Colonic mucosa (tissue), 4 donors: Measurements from ENCODE around the gene SLIT3. TPM values are rescaled to one million over a fixed set of nuclear protein-coding genes. Genes with fewer than 3 reads are reported as not detected.
A peak's percentile ranks its signal among the peaks of the same experiment; 100 is the strongest.

Experiments used
- DNase-seq: peaks from one replicate; pipeline ENCODE4 v3.0.0-alpha.2; 2020
- H3K27ac ChIP-seq: fragments of 200-600 bp; one replicate; pipeline ENCODE4 v1.8.0; 2021
- H3K27me3 ChIP-seq: fragments of 200-600 bp; one replicate; pipeline ENCODE4 v1.8.0; 2021
- H3K36me3 ChIP-seq: fragments of 200-600 bp; one replicate; pipeline ENCODE4 v1.8.0; 2021
- H3K4me1 ChIP-seq: fragments of 200-600 bp; one replicate; pipeline ENCODE4 v1.8.0; 2021; ENCODE audit warnings: mild to moderate bottlenecking
- H3K4me3 ChIP-seq: fragments of 200-600 bp; one replicate; pipeline ENCODE4 v1.8.0; 2021
- H3K9ac ChIP-seq, 2 donors: one replicate each; pipeline ENCODE4 v1.7.0; 2013; ENCODE audit warnings: control low read depth in 2 of 2, low read depth in 2 of 2, low read length in 2 of 2
- H3K9me3 ChIP-seq: fragments of 200-600 bp; one replicate; pipeline ENCODE4 v1.8.0; 2021
- intact Hi-C: fragments of 100-400 bp; cut with DNase I; formaldehyde crosslinking; loops from one replicate; pipeline ENCODE4 v1.14.1; 2022
- total RNA-seq, 2 donors: library from RNA; stranded (reverse); fragmentation: NEBNext Ultra II Directional in 1 of 2; extraction: Animal tissue kit (Norgen Biotek cat#: 25700) in 1 of 2; gene quantifications; one replicate each; pipeline ENCODE4 v1.2.1, GENCODE V29; 2021
- TF ChIP-seq, protein P1 (sequence below): fragments of 200-600 bp; IDR thresholded peaks from one replicate; pipeline ENCODE4 v1.8.0; 2022; ENCODE audit warnings: antibody characterized with exemption, mild to moderate bottlenecking
- donor health status: healthy.
- donor health status: DM: no; HTN: no; CAD: no.
- donor health status: DM: no; HTN: no; CAD: no.

Gene SLIT3
- total RNA-seq, 2 donors from 2014 or later: 3.4 to 7.6 TPM

DNA sequence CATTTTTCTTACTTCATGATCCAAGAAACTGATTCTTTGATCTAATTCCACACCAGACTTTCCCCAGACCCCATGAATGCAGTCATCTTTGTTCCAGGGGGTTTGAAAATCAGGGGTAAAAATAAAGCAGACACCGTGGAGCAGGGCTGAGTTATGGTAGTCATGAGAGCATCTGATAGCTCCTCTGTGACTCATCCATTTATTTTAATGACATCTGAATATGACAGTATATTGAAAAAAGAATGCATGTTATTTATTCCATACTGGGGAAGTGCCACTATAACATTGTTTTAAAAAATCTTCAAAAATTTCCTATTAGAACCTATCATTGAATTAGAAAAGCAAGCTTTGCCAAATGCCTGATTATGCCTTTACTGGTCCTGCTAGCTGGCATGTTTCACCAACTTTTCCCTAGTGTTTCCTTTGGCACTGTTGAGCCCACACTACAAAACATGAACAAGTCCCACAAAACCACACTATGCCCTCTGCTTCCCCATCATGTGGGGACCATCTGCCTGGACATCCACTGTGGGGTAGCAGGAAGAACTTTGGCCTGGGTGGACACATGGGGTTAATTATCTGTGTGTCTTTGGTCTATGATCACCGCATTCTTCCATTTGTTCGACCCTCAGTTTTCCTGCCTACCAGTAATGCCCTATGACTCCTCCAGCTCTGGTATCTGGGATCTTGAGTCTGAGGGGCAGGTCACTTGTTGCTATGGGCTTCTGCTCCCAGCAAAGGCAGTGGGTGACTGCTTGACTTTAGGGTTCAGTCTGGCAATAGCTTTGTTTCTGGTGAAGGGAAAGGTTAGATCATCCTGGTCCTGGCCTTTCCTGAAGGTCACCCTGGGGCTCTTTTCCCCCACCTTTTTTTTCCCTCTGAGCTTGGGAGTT is 639.1 kb downstream of the SLIT3 start:
- no peak overlapping the region for H3K9ac ChIP-seq
- H3K4me1 ChIP-seq: peaks cover 17% of the 10 kb centered on the region
- TF ChIP-seq, protein P1, sequence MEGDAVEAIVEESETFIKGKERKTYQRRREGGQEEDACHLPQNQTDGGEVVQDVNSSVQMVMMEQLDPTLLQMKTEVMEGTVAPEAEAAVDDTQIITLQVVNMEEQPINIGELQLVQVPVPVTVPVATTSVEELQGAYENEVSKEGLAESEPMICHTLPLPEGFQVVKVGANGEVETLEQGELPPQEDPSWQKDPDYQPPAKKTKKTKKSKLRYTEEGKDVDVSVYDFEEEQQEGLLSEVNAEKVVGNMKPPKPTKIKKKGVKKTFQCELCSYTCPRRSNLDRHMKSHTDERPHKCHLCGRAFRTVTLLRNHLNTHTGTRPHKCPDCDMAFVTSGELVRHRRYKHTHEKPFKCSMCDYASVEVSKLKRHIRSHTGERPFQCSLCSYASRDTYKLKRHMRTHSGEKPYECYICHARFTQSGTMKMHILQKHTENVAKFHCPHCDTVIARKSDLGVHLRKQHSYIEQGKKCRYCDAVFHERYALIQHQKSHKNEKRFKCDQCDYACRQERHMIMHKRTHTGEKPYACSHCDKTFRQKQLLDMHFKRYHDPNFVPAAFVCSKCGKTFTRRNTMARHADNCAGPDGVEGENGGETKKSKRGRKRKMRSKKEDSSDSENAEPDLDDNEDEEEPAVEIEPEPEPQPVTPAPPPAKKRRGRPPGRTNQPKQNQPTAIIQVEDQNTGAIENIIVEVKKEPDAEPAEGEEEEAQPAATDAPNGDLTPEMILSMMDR: no peak
- no peak for DNase-seq
- no peaks in the 10 kb centered on the region for H3K9me3 ChIP-seq
- no peaks in the 10 kb centered on the region for H3K27me3 ChIP-seq
- no peak overlapping the region for H3K4me3 ChIP-seq
- intact Hi-C loops: no loop called here
- no peak overlapping the region for H3K27ac ChIP-seq
- H3K36me3 ChIP-seq: no peaks in the 10 kb centered on the region

- H3K4me3 ChIP-seq: no peak overlapping the region
- H3K27ac ChIP-seq: no peak overlapping the region
- no peaks in the 10 kb centered on the region for H3K36me3 ChIP-seq
- H3K9me3 ChIP-seq: no peaks in the 10 kb centered on the region
- intact Hi-C loops: no loop called here
- peaks cover 21% of the 10 kb centered on the region for H3K4me1 ChIP-seq
- H3K27me3 ChIP-seq: no peaks in the 10 kb centered on the region
- H3K9ac ChIP-seq: peak overlapping the region in 1 of 2 donors; percentile 46
- DNase-seq: no peak
- TF ChIP-seq, protein P1: no peak
Measured at GRCh38 chr5:168660691-168661090, 640.2 kb downstream of the SLIT3 start.

GRCh38 chr5:168659286-168659847 is 641.6 kb downstream of the SLIT3 start:
- DNase-seq: peak; percentile 65
- peaks cover 21% of the 10 kb centered on the region for H3K4me1 ChIP-seq
- no peaks in the 10 kb centered on the region for H3K9me3 ChIP-seq
- H3K27ac ChIP-seq: peak overlapping the region; percentile 88
- TF ChIP-seq, protein P1: no peak
- intact Hi-C loops: no loop called here
- H3K9ac ChIP-seq: peak overlapping the region in 1 of 2 donors; percentile 64
- H3K4me3 ChIP-seq: no peak overlapping the region
- H3K36me3 ChIP-seq: no peaks in the 10 kb centered on the region
- no peaks in the 10 kb centered on the region for H3K27me3 ChIP-seq

DNA sequence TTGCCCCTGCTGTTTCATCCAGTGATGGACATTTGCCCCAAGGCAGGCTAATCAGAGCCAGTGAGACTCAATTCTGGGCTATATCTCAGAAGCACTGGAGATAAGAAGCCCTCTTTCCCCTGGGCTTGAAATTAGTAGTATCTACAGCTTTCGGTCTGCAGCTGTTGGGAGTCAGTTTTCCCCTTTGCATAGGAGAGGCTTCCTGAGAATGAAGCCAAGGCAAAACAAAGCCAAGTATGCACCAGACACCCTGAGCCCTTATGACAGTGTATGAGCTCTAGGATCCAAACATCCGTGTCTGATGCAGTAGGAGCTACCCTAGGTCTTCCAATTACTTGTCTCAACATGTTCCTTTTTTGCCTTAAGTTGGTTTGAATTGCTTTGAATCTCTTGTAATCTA is 642.5 kb downstream of the SLIT3 start:
- peak overlapping the region; percentile 88 for H3K27ac ChIP-seq

GRCh38 chr5:168656633-168657032 is 644.3 kb downstream of the SLIT3 start:
- Histone ChIP-seq H3K9ac (peak overlapping the region in 1 of 2 donors; percentile 26), H3K9me3 (no peaks in the 10 kb centered on the region), H3K27ac (peak overlapping the region; percentile 88), H3K36me3 (no peaks in the 10 kb centered on the region), H3K4me3 (no peak overlapping the region), H3K27me3 (no peaks in the 10 kb centered on the region), H3K4me1 (peaks cover 21% of the 10 kb centered on the region)
- DNase-seq: no peak
- TF ChIP-seq, protein P1: no peak
- intact Hi-C loops: no loop called here

More for the DNA sequence above, 642.5 kb downstream of the SLIT3 start:
- H3K27me3 ChIP-seq: no peaks in the 10 kb centered on the region
- no peaks in the 10 kb centered on the region for H3K36me3 ChIP-seq
- TF ChIP-seq, protein P1: no peak
- H3K4me3 ChIP-seq: no peak overlapping the region
- no peak for DNase-seq
- no peaks in the 10 kb centered on the region for H3K9me3 ChIP-seq
- peaks cover 21% of the 10 kb centered on the region for H3K4me1 ChIP-seq
- H3K9ac ChIP-seq: peak overlapping the region in 1 of 2 donors; percentile 64
- intact Hi-C loops: no loop called here
